Breast epithelium (tissue), 4 donors: ENCODE data around the gene BLNK. TPM values are rescaled to one million over a fixed set of nuclear protein-coding genes. Genes with fewer than 3 reads are reported as not detected.

Source experiments
- DNase-seq, 2 donors: peaks; one replicate each; pipeline ENCODE4 v3.0.0-alpha.2; 2019; ENCODE audit warnings: low spot score in 2 of 2
- H3K27ac ChIP-seq, 2 donors: fragments of 200-600 bp; sonication (generic) in 1 of 2; one replicate each; pipeline ENCODE4 v1.5.1; 2016 to 2019; ENCODE audit warnings: mild to moderate bottlenecking in 1 of 2
- H3K27me3 ChIP-seq, 2 donors: fragments of 200-600 bp; sonication (generic) in 1 of 2; one replicate each; pipeline versions ENCODE4 v1.5.1 to v1.6.0; 2017 to 2019; ENCODE audit warnings: control low read depth in 1 of 2, mild to moderate bottlenecking in 1 of 2
- H3K36me3 ChIP-seq: fragments of 200-600 bp; one replicate; pipeline ENCODE4 v1.5.1; 2019
- H3K4me1 ChIP-seq, 2 donors: fragments of 200-600 bp; sonication (generic); one replicate each; pipeline ENCODE4 v1.5.1; 2016 to 2019; ENCODE audit warnings: control low read depth in 1 of 2
- H3K4me3 ChIP-seq, 3 donors: fragments of 200-600 bp; sonication (generic); 1 replicate in 2 of 3; 2 replicates in 1 of 3; pipeline ENCODE4 v1.5.1; 2016 to 2019; ENCODE audit warnings: mild to moderate bottlenecking in 3 of 3, moderate library complexity in 2 of 3
- H3K9me3 ChIP-seq, 2 donors: fragments of 200-600 bp; sonication (generic) in 1 of 2; one replicate each; pipeline ENCODE4 v1.5.1; 2016 to 2019; ENCODE audit warnings: control low read depth in 1 of 2
- CTCF ChIP-seq, 3 donors: fragments of 450-650 bp; IDR thresholded peaks; one replicate each; pipeline ENCODE4 v1.5.1; 2016 to 2017; ENCODE audit warnings: antibody characterized with exemption in 3 of 3, mild to moderate bottlenecking in 3 of 3, moderate library complexity in 3 of 3
- POLR2A ChIP-seq: fragments of 450-650 bp; IDR thresholded peaks from one replicate; pipeline ENCODE4 v1.6.1; 2016; ENCODE audit warnings: antibody characterized with exemption, mild to moderate bottlenecking, moderate library complexity
- POLR2AphosphoS5 ChIP-seq, 3 donors: sonication (generic); formaldehyde crosslinking; IDR thresholded peaks; one replicate each; pipeline ENCODE4 v1.6.1; 2017; ENCODE audit warnings: antibody characterized with exemption in 3 of 3
- intact Hi-C: fragments of 100-400 bp; cut with DNase I; formaldehyde crosslinking; loops from one replicate; pipeline ENCODE4 v1.15.1; 2023; ENCODE audit warnings: low total_unique reads
- total RNA-seq, 3 donors: library from RNA; depleted of rRNA; stranded (reverse); fragments of >200 nt; gene quantifications; one replicate each; pipeline ENCODE4 v1.1.0, GENCODE V29; 2016

The BLNK gene
- 10 to 100 TPM in 2 of 3 donors, 1 to 10 TPM in 1; 2.9 to 16.0 (median 13.4) TPM for total RNA-seq

- intact Hi-C loops = no loop called here
- H3K27ac ChIP-seq = peak within 1 kb of the TSS; percentile 59 to 77
- peak; percentile 67 to 80 for DNase-seq
- TF ChIP-seq CTCF (IDR thresholded peaks at IDR 0.05) = no peak
- no peak for TF ChIP-seq POLR2A
- peak in 1 of 3 donors; percentile 30 for TF ChIP-seq POLR2AphosphoS5 (IDR thresholded peaks at IDR 0.05)
- no peaks in the 10 kb centered on the region for H3K27me3 ChIP-seq
- H3K36me3 ChIP-seq = no peaks in the 10 kb centered on the region
- H3K9me3 ChIP-seq = no peaks in the 10 kb centered on the region
- peaks cover 0 to 8% of the 10 kb centered on the region in 2 donors for H3K4me1 ChIP-seq
- peak within 1 kb of the TSS in 2 of 3 donors; percentile 33 to 50 for H3K4me3 ChIP-seq
Observed at GRCh38 chr10:96271016-96271815, at the start of gene BLNK. Gene BLNK, minus strand, starts transcription at chr10:96271569. Its CDS starts 171 bp downstream, at chr10:96271398.

- Histone ChIP-seq H3K4me3 (no peak overlapping the region), H3K27me3 (peaks cover 0 to 8% of the 10 kb centered on the region in 2 donors), H3K9me3 (no peaks in the 10 kb centered on the region), H3K36me3 (no peaks in the 10 kb centered on the region), H3K27ac (no peak overlapping the region), H3K4me1 (no peaks in the 10 kb centered on the region)
- no peak for DNase-seq
- TF ChIP-seq CTCF (IDR thresholded peaks at IDR 0.05) (no peak), POLR2A (no peak), POLR2AphosphoS5 (IDR thresholded peaks at IDR 0.05) (no peak)
- intact Hi-C loops = no loop called here
Observed at GRCh38 chr10:96319754-96320474, 48.5 kb upstream of the BLNK start.

GRCh38 chr10:96317067-96317833 lies 45.9 kb upstream of the BLNK start:
- H3K27ac ChIP-seq = no peak overlapping the region
- intact Hi-C loops = no loop called here
- no peaks in the 10 kb centered on the region for H3K9me3 ChIP-seq
- H3K4me3 ChIP-seq = no peak overlapping the region
- no peak for DNase-seq
- no peak for TF ChIP-seq POLR2AphosphoS5 (IDR thresholded peaks at IDR 0.05)
- TF ChIP-seq POLR2A = no peak
- no peak for TF ChIP-seq CTCF (IDR thresholded peaks at IDR 0.05)
- no peaks in the 10 kb centered on the region for H3K4me1 ChIP-seq
- no peaks in the 10 kb centered on the region for H3K36me3 ChIP-seq
- peaks cover 0 to 8% of the 10 kb centered on the region in 2 donors for H3K27me3 ChIP-seq

GRCh38 chr10:96313344-96313743 lies 42.0 kb upstream of the BLNK start:
- TF ChIP-seq POLR2A (no peak), POLR2AphosphoS5 (IDR thresholded peaks at IDR 0.05) (no peak)
- H3K27ac ChIP-seq = no peak overlapping the region

GRCh38 chr10:96311180-96311715 lies 39.9 kb upstream of the BLNK start:
- H3K9me3 ChIP-seq = no peaks in the 10 kb centered on the region
- no peaks in the 10 kb centered on the region for H3K4me1 ChIP-seq
- intact Hi-C loops = no loop called here
- H3K4me3 ChIP-seq = no peak overlapping the region
- no peak for DNase-seq
- H3K27ac ChIP-seq = no peak overlapping the region
- H3K27me3 ChIP-seq = no peaks in the 10 kb centered on the region
- no peaks in the 10 kb centered on the region for H3K36me3 ChIP-seq
- TF ChIP-seq CTCF (IDR thresholded peaks at IDR 0.05) (no peak), POLR2A (no peak), POLR2AphosphoS5 (IDR thresholded peaks at IDR 0.05) (no peak)

More at GRCh38 chr10:96313344-96313743, 42.0 kb upstream of the BLNK start:
- H3K9me3 ChIP-seq = no peaks in the 10 kb centered on the region
- no peaks in the 10 kb centered on the region for H3K36me3 ChIP-seq
- DNase-seq = no peak
- H3K4me3 ChIP-seq = no peak overlapping the region
- no peaks in the 10 kb centered on the region for H3K4me1 ChIP-seq
- intact Hi-C loops = no loop called here
- H3K27me3 ChIP-seq = no peaks in the 10 kb centered on the region
